ENCODE data around the gene ZNF285.
"Not testable (repeated sequence)": the region's sequence is repeated elsewhere in the genome, so short reads cannot be mapped to it uniquely, and the experiment has no call there.

The ZNF285 gene

GRCh38 chr19:44401139-44402115, at the start of gene ZNF285:
Gene ZNF285 (minus strand): TSS chr19:44401608. CDS start chr19:44397213, 4,395 bp downstream.
- DNase-seq = no peak

GRCh38 chr19:44447916-44448674, 46.7 kb upstream of the ZNF285 start, which contains the start of gene ZNF229:
Gene ZNF229 (minus strand): TSS chr19:44448472. CDS start chr19:44442847, 5,625 bp downstream.
- DNase-seq = peak; percentile 91

- DNase-seq = no peak
These were observed 37.0 kb upstream of the ZNF285 start for GRCh38 chr19:44438441-44438840.

- DNase-seq = no peak
These were observed 34.0 kb upstream of the ZNF285 start for GRCh38 chr19:44435441-44435840.

- DNase-seq = no peak
These were observed 29.5 kb upstream of the ZNF285 start for GRCh38 chr19:44430956-44431355.

GRCh38 chr19:44415553-44415952, 14.1 kb upstream of the ZNF285 start:
- DNase-seq = not testable (repeated sequence)

- DNase-seq = not testable (repeated sequence)
These were observed 12.1 kb downstream of the ZNF285 start for GRCh38 chr19:44389268-44389667.

- DNase-seq = no peak
These were observed 26.6 kb downstream of the ZNF285 start for GRCh38 chr19:44374789-44375188.

GRCh38 chr19:44371815-44372480, 29.5 kb downstream of the ZNF285 start:
- no peak for DNase-seq

- no peak for DNase-seq
These were observed 34.4 kb downstream of the ZNF285 start for GRCh38 chr19:44367024-44367423.

- peak; percentile 98 for DNase-seq
These were observed 44.9 kb downstream of the ZNF285 start, which contains the start of gene ZNF112 for GRCh38 chr19:44356383-44357111. Gene ZNF112 (minus strand): TSS chr19:44356680. CDS start chr19:44340539, 16,141 bp downstream.

- DNase-seq = no peak
These were observed 54.9 kb downstream of the ZNF285 start for GRCh38 chr19:44346556-44346955.

GRCh38 chr19:44345959-44346358, 55.4 kb downstream of the ZNF285 start:
- no peak for DNase-seq

GRCh38 chr19:44344255-44344654, 57.2 kb downstream of the ZNF285 start:
- no peak for DNase-seq

GRCh38 chr19:44341794-44342193, 59.6 kb downstream of the ZNF285 start:
- no peak for DNase-seq

GRCh38 chr19:44334639-44335038, 66.8 kb downstream of the ZNF285 start:
- not testable (repeated sequence) for DNase-seq
